CD4-positive, alpha-beta T cell treated with Interleukin-12 subunit alpha and Interleukin-12 subunit beta, for 1 hour (primary cell): ENCODE measurements around the gene ZBTB20.

Experiments used
- DNase-seq: peaks from one replicate; pipeline ENCODE4 v3.0.0-alpha.2; 2020

Gene ZBTB20

GRCh38 chr3:114392831-114393230, 754.3 kb downstream of the ZBTB20 start:
- DNase-seq, result no peak

- DNase-seq, result peak; percentile 40
Observed at GRCh38 chr3:114389156-114389555, 757.9 kb downstream of the ZBTB20 start.

GRCh38 chr3:114384558-114384903, 762.6 kb downstream of the ZBTB20 start:
- no peak for DNase-seq

GRCh38 chr3:114383875-114384557, 763.1 kb downstream of the ZBTB20 start:
- DNase-seq, result peak; percentile 74

GRCh38 chr3:114380233-114380651, 766.8 kb downstream of the ZBTB20 start:
- DNase-seq, result no peak

- no peak for DNase-seq
Observed at GRCh38 chr3:114379266-114379665, 767.8 kb downstream of the ZBTB20 start.

- no peak for DNase-seq
Observed at GRCh38 chr3:114378760-114379159, 768.3 kb downstream of the ZBTB20 start.

- no peak for DNase-seq
Observed at GRCh38 chr3:114377426-114377825, 769.7 kb downstream of the ZBTB20 start.

- DNase-seq, result no peak
Observed at GRCh38 chr3:114376516-114377185, 770.4 kb downstream of the ZBTB20 start.

- DNase-seq, result no peak
Observed at GRCh38 chr3:114375608-114376421, 771.3 kb downstream of the ZBTB20 start.

- DNase-seq, result no peak
Observed at GRCh38 chr3:114374433-114374990, 772.6 kb downstream of the ZBTB20 start.

GRCh38 chr3:114370537-114371174, 776.4 kb downstream of the ZBTB20 start:
- no peak for DNase-seq

- DNase-seq, result no peak
Observed at GRCh38 chr3:114365909-114366308, 781.2 kb downstream of the ZBTB20 start.

- DNase-seq, result no peak
Observed at GRCh38 chr3:114364806-114365654, 782.1 kb downstream of the ZBTB20 start.

GRCh38 chr3:114363554-114364202, 783.4 kb downstream of the ZBTB20 start:
- DNase-seq, result no peak

GRCh38 chr3:114362815-114363214, 784.3 kb downstream of the ZBTB20 start:
- DNase-seq, result peak; percentile 23

- DNase-seq, result no peak
Observed at GRCh38 chr3:114361391-114361790, 785.7 kb downstream of the ZBTB20 start.

- DNase-seq, result no peak
Observed at GRCh38 chr3:114356525-114356924, 790.6 kb downstream of the ZBTB20 start.

- DNase-seq, result no peak
Observed at GRCh38 chr3:114356066-114356465, 791.0 kb downstream of the ZBTB20 start.

- DNase-seq, result no peak
Observed at GRCh38 chr3:114355653-114356052, 791.4 kb downstream of the ZBTB20 start.

- no peak for DNase-seq
Observed at GRCh38 chr3:114351822-114352145, 795.3 kb downstream of the ZBTB20 start.
